Activated naive CD4-positive, alpha-beta T cell treated with anti-CD3 and anti-CD28 coated beads for 36 hours (primary cell): ENCODE data around the gene HIGD1A. TPM values are rescaled to one million over a fixed set of nuclear protein-coding genes. Genes with fewer than 3 reads are reported as not detected.
"Not testable (repeated sequence)": the region's sequence is repeated elsewhere in the genome, so short reads cannot be mapped to it uniquely, and the experiment has no call there.

Experiments
- CTCF ChIA-PET: fragments of 350-600 bp; sonication (Branson Sonifier 250); formaldehyde crosslinking; loops from one replicate; lab custom pipeline; 2021; ENCODE audit warnings: antibody characterized with exemption; lab: Charles Lee
- DNase-seq: peaks from one replicate; pipeline ENCODE4 v3.0.0-alpha.2; 2020
- H3K27ac Mint-ChIP-seq: one replicate; pipeline ENCODE4 v1.8.0; 2021; ENCODE audit warnings: mild to moderate bottlenecking, mixed read lengths
- H3K27me3 Mint-ChIP-seq: one replicate; pipeline ENCODE4 v1.8.0; 2021; ENCODE audit warnings: low read depth, mixed read lengths
- H3K36me3 Mint-ChIP-seq: one replicate; pipeline ENCODE4 v1.8.0; 2021; ENCODE audit warnings: low read depth, mixed read lengths
- H3K4me1 Mint-ChIP-seq: one replicate; pipeline ENCODE4 v1.8.0; 2021; ENCODE audit warnings: low read depth, mixed read lengths
- H3K4me3 Mint-ChIP-seq: one replicate; pipeline ENCODE4 v1.8.0; 2021; ENCODE audit warnings: mild to moderate bottlenecking, moderate library complexity, mixed read lengths
- H3K9me3 Mint-ChIP-seq: one replicate; pipeline ENCODE4 v1.8.0; 2021; ENCODE audit warnings: mixed read lengths
- intact Hi-C: fragments of 100-400 bp; cut with micrococcal nuclease; formaldehyde crosslinking; loops from one replicate; pipeline ENCODE4 v1.15.1; 2023
- total RNA-seq, 2 experiments: library from RNA; stranded (reverse); gene quantifications; one replicate each; pipeline ENCODE4 v1.2.3, GENCODE V29; 2021

HIGD1A gene
- total RNA-seq, 2 experiments from 2014 or later, result 57.1 to 66.4 TPM

- no peaks in the 10 kb centered on the region for H3K9me3 Mint-ChIP-seq
- intact Hi-C loops, result no loop called here
- no peaks in the 10 kb centered on the region for H3K36me3 Mint-ChIP-seq
- no peaks in the 10 kb centered on the region for H3K27me3 Mint-ChIP-seq
- CTCF ChIA-PET, result no interaction called here
- no peak for DNase-seq
- no peak overlapping the region for H3K4me3 Mint-ChIP-seq
- H3K4me1 Mint-ChIP-seq, result no peaks in the 10 kb centered on the region
- H3K27ac Mint-ChIP-seq, result no peak overlapping the region
Observed at GRCh38 chr3:42827023-42827422, 22.7 kb upstream of the HIGD1A start.

GRCh38 chr3:42826141-42826540 lies 21.9 kb upstream of the HIGD1A start:
- CTCF ChIA-PET, result no interaction called here
- no peaks in the 10 kb centered on the region for H3K27me3 Mint-ChIP-seq
- H3K27ac Mint-ChIP-seq, result no peak overlapping the region
- DNase-seq, result no peak
- no peak overlapping the region for H3K4me3 Mint-ChIP-seq
- intact Hi-C loops, result no loop called here
- no peaks in the 10 kb centered on the region for H3K4me1 Mint-ChIP-seq
- H3K36me3 Mint-ChIP-seq, result no peaks in the 10 kb centered on the region
- no peaks in the 10 kb centered on the region for H3K9me3 Mint-ChIP-seq

DNA sequence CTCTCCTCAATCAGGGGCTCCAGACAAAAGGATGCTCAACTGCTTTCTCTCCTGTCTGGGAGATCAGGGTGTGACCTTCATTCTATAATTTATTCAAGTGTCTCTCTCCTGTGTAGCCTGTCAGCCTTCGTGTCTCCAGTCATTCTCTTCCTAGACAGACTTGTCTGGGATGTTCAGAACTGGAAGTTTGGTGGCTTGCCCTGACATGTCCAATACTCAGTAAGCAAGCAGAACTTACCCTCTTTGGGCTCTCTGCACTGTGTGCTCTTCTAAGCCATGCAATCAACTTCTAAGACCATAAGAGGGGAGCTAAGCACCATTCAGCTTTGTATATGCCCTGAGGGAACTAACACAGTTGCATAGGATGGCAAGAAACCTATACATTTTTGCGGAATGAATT lies 19.1 kb upstream of the HIGD1A start:
- no peaks in the 10 kb centered on the region for H3K36me3 Mint-ChIP-seq
- no peaks in the 10 kb centered on the region for H3K9me3 Mint-ChIP-seq
- no peak overlapping the region for H3K27ac Mint-ChIP-seq
- no peaks in the 10 kb centered on the region for H3K4me1 Mint-ChIP-seq
- intact Hi-C loops, result no loop called here
- DNase-seq, result no peak
- CTCF ChIA-PET, result no interaction called here
- no peaks in the 10 kb centered on the region for H3K27me3 Mint-ChIP-seq
- H3K4me3 Mint-ChIP-seq, result no peak overlapping the region

DNA sequence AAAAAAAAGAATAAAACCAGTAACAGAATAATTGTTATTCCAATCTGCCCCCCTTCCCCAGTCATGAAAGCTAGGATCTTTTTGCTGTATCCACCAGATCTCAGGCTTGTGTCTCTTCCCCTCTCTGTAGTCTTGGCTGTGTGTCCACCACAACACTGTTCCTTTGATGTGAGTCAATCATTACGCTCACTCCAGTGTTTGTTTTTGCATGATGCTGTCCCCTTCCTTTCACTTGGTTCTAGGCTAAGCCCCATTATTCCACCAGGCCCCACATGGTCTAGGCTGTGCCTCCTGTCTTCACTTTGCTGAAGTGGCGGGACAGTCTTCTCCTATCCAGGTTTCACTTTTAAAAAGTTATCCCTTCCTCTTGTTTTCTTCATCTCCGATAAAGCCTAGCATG lies 18.5 kb upstream of the HIGD1A start:
- Mint-ChIP-seq H3K4me1 (no peaks in the 10 kb centered on the region), H3K9me3 (no peaks in the 10 kb centered on the region), H3K36me3 (no peaks in the 10 kb centered on the region), H3K27me3 (no peaks in the 10 kb centered on the region), H3K27ac (no peak overlapping the region), H3K4me3 (no peak overlapping the region)
- intact Hi-C loops, result no loop called here
- CTCF ChIA-PET, result interaction anchor here (1.0 kb wide), 1 partner anchor 9 kb away, joined by 3 read pairs; no protein-coding TSS in a partner anchor
- DNase-seq, result no peak

- Mint-ChIP-seq H3K27ac (no peak overlapping the region), H3K27me3 (no peaks in the 10 kb centered on the region), H3K4me1 (no peaks in the 10 kb centered on the region), H3K4me3 (no peak overlapping the region), H3K9me3 (no peaks in the 10 kb centered on the region), H3K36me3 (no peaks in the 10 kb centered on the region)
- intact Hi-C loops, result no loop called here
- no peak for DNase-seq
- CTCF ChIA-PET, result interaction anchor here (1.4 to 2.7 kb wide), 2 partner anchors 10 to 27 kb away, joined by 5 to 11 read pairs; no protein-coding TSS in a partner anchor
Observed at GRCh38 chr3:42820746-42821051, 16.4 kb upstream of the HIGD1A start.

- intact Hi-C loops, result no loop called here
- no peak overlapping the region for H3K4me3 Mint-ChIP-seq
- H3K27me3 Mint-ChIP-seq, result no peaks in the 10 kb centered on the region
- no peaks in the 10 kb centered on the region for H3K9me3 Mint-ChIP-seq
- CTCF ChIA-PET, result interaction anchor here (1.1 to 2.7 kb wide), 4 partner anchors 12 to 60 kb away, joined by 3 to 11 read pairs (median 5); no protein-coding TSS in a partner anchor
- no peak overlapping the region for H3K27ac Mint-ChIP-seq
- H3K36me3 Mint-ChIP-seq, result no peaks in the 10 kb centered on the region
- no peaks in the 10 kb centered on the region for H3K4me1 Mint-ChIP-seq
- no peak for DNase-seq
Observed at GRCh38 chr3:42819351-42819965, 15.2 kb upstream of the HIGD1A start.

DNA sequence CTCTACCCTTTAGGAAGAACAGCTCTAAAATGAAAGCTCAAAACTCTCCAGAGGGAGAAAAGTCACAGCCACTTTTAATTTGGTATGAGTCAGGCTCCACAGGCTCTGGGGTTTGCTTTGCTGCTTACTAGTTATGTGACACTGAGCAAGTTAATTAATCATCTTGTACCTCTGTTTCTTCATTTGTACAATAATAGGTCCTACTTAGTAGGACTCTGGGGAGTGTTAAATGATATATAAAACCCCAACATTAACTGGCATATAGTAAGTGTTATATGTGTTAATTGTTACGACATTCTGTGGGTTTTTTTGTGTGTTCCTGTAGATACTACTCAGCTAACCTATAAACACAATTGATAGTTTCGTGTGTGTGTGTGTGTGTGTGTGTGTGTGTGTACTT lies 11.5 kb upstream of the HIGD1A start:
- H3K4me3 Mint-ChIP-seq, result no peak overlapping the region
- no peaks in the 10 kb centered on the region for H3K36me3 Mint-ChIP-seq
- no peaks in the 10 kb centered on the region for H3K27me3 Mint-ChIP-seq
- H3K9me3 Mint-ChIP-seq, result no peaks in the 10 kb centered on the region
- DNase-seq, result no peak
- H3K4me1 Mint-ChIP-seq, result no peaks in the 10 kb centered on the region
- intact Hi-C loops, result no loop called here
- CTCF ChIA-PET, result interaction anchor here (0.7 kb wide), 1 partner anchor 934 kb away, joined by 3 read pairs; no protein-coding TSS in a partner anchor
- H3K27ac Mint-ChIP-seq, result no peak overlapping the region

DNA sequence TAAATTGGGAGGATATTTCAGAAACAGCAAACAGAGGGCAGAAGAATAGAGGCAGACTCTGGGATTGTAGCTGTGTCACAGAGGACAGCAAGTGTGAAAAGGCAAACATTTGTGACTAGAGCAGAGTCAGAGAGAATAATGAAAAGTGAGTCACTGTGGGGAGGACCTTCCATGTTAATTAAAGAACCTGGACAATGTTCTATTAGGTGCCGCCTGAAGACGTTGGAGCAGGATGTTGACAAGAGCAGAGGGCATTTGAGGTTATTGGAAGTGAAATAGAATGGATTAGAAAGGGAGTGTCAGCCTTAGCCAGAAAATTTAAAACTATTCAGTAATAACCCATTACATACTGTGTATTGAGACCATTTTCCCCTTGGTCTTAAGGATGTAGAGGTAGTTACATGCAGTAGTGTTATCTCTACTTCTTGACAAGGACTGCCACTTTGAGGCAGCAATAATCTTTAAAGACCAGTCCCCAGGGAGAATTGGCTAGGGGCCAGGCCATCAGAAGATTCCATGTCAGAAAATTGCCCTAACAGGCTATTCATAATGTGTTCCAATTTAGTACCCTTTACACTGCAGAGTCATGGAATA lies 10.7 kb upstream of the HIGD1A start:
- no peak overlapping the region for H3K27ac Mint-ChIP-seq
- CTCF ChIA-PET, result no interaction called here
- DNase-seq, result no peak
- H3K27me3 Mint-ChIP-seq, result no peaks in the 10 kb centered on the region
- no peaks in the 10 kb centered on the region for H3K9me3 Mint-ChIP-seq
- H3K36me3 Mint-ChIP-seq, result no peaks in the 10 kb centered on the region
- no peak overlapping the region for H3K4me3 Mint-ChIP-seq
- intact Hi-C loops, result no loop called here
- H3K4me1 Mint-ChIP-seq, result no peaks in the 10 kb centered on the region

GRCh38 chr3:42814246-42814645 lies 10.0 kb upstream of the HIGD1A start:
- CTCF ChIA-PET, result no interaction called here
- no peak overlapping the region for H3K27ac Mint-ChIP-seq

GRCh38 chr3:42811118-42811883 lies 7.0 kb upstream of the HIGD1A start:
- H3K4me1 Mint-ChIP-seq, DNase-seq, H3K4me3 Mint-ChIP-seq, H3K9me3 Mint-ChIP-seq, CTCF ChIA-PET, H3K36me3 Mint-ChIP-seq, H3K27ac Mint-ChIP-seq, H3K27me3 Mint-ChIP-seq, intact Hi-C loops: not testable (repeated sequence)

More at GRCh38 chr3:42814246-42814645, 10.0 kb upstream of the HIGD1A start:
- intact Hi-C loops, result no loop called here
- no peaks in the 10 kb centered on the region for H3K36me3 Mint-ChIP-seq
- DNase-seq, result no peak
- H3K4me3 Mint-ChIP-seq, result no peak overlapping the region
- H3K4me1 Mint-ChIP-seq, result no peaks in the 10 kb centered on the region
- H3K9me3 Mint-ChIP-seq, result no peaks in the 10 kb centered on the region
- no peaks in the 10 kb centered on the region for H3K27me3 Mint-ChIP-seq

GRCh38 chr3:42810706-42811105 lies 6.4 kb upstream of the HIGD1A start:
- H3K27me3 Mint-ChIP-seq, H3K4me1 Mint-ChIP-seq, DNase-seq, intact Hi-C loops, CTCF ChIA-PET, H3K9me3 Mint-ChIP-seq, H3K36me3 Mint-ChIP-seq, H3K27ac Mint-ChIP-seq, H3K4me3 Mint-ChIP-seq: not testable (repeated sequence)

DNA sequence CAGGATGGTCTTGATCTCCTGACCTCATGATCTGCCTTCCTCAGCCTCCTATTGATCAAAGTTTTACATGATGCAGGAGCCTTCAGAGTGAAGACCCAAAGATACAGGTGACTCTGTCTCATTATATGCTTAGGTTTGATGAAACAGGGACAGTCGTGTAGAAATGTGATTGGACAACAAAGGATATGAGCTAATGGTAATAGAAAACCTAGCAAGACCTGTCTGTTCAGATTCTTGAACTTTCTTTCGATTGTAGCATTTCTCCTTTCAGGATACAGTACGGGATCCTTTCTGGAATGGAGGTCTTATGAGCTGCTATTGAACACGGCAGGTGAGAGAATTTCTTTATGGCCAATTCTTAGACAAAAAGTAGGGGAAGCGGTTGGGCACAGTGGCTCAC lies 4.9 kb upstream of the HIGD1A start, which contains the start of gene ACKR2:
ACKR2 (plus strand) TSS at position 244 of the 400 bp plus-strand sequence. CDS start 55,058 bp downstream, outside the sequence.
- DNase-seq, result no peak
- Mint-ChIP-seq H3K9me3 (no peaks in the 10 kb centered on the region), H3K4me3 (no peak within 1 kb of the TSS), H3K36me3 (peaks cover under 1% of the 10 kb centered on the region), H3K27ac (no peak within 1 kb of the TSS), H3K27me3 (peaks cover 11% of the 10 kb centered on the region), H3K4me1 (peaks cover 8% of the 10 kb centered on the region)
- CTCF ChIA-PET, result interaction anchor here (0.6 kb wide), 1 partner anchor 39 kb away, joined by 3 read pairs; no protein-coding TSS in a partner anchor
- intact Hi-C loops, result loop anchor here (10.0 kb wide), 1 partner anchor 296 kb away; the partner anchor contains the start of gene POMGNT2
